Nephron progenitor cell (in vitro differentiated cells): ENCODE measurements around the gene FAM228B.
"Not testable (repeated sequence)": the region's sequence is repeated elsewhere in the genome, so short reads cannot be mapped to it uniquely, and the experiment has no call there.

Experiments
- DNase-seq: peaks from one replicate; pipeline ENCODE4 v3.0.0; 2021
- H3K27ac Mint-ChIP-seq: 2 replicates; pipeline ENCODE4 v1.8.0; 2021; ENCODE audit warnings: mild to moderate bottlenecking, moderate library complexity, mixed read lengths
- H3K27me3 Mint-ChIP-seq: 2 replicates; pipeline ENCODE4 v1.8.0; 2021; ENCODE audit warnings: mild to moderate bottlenecking, low read depth, mixed read lengths; ENCODE audit not compliant: poor library complexity
- H3K36me3 Mint-ChIP-seq: 2 replicates; pipeline ENCODE4 v1.8.0; 2021; ENCODE audit warnings: low read depth, mixed read lengths
- H3K4me1 Mint-ChIP-seq: 2 replicates; pipeline ENCODE4 v1.8.0; 2021; ENCODE audit warnings: mixed read lengths
- H3K4me3 Mint-ChIP-seq: 2 replicates; pipeline ENCODE4 v1.8.0; 2021; ENCODE audit warnings: mild to moderate bottlenecking, moderate library complexity, mixed read lengths
- H3K9me3 Mint-ChIP-seq: 2 replicates; pipeline ENCODE4 v1.8.0; 2021; ENCODE audit warnings: mild to moderate bottlenecking, moderate library complexity, mixed read lengths
- TF ChIP-seq, protein P1 (sequence below): fragments of 200-600 bp; sonication (generic); IDR thresholded peaks from 2 replicates; pipeline ENCODE4 v1.5.0; 2021; ENCODE audit warnings: antibody characterized with exemption

Gene FAM228B

GRCh38 chr2:24084386-24085199 lies 38.7 kb upstream of the FAM228B start, which contains the start of gene TP53I3:
TP53I3 (minus strand) TSS chr2:24084834; CDS start chr2:24084326, 508 bp downstream.
- H3K4me1 Mint-ChIP-seq: peaks cover 32% of the 10 kb centered on the region
- H3K27ac Mint-ChIP-seq: peak within 1 kb of the TSS; percentile 98
- TF ChIP-seq, protein P1, sequence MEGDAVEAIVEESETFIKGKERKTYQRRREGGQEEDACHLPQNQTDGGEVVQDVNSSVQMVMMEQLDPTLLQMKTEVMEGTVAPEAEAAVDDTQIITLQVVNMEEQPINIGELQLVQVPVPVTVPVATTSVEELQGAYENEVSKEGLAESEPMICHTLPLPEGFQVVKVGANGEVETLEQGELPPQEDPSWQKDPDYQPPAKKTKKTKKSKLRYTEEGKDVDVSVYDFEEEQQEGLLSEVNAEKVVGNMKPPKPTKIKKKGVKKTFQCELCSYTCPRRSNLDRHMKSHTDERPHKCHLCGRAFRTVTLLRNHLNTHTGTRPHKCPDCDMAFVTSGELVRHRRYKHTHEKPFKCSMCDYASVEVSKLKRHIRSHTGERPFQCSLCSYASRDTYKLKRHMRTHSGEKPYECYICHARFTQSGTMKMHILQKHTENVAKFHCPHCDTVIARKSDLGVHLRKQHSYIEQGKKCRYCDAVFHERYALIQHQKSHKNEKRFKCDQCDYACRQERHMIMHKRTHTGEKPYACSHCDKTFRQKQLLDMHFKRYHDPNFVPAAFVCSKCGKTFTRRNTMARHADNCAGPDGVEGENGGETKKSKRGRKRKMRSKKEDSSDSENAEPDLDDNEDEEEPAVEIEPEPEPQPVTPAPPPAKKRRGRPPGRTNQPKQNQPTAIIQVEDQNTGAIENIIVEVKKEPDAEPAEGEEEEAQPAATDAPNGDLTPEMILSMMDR: peak; percentile 97
- H3K36me3 Mint-ChIP-seq: peaks cover 34% of the 10 kb centered on the region
- peak within 1 kb of the TSS; percentile 91 for H3K4me3 Mint-ChIP-seq
- DNase-seq: peak; percentile 95
- no peaks in the 10 kb centered on the region for H3K9me3 Mint-ChIP-seq
- no peaks in the 10 kb centered on the region for H3K27me3 Mint-ChIP-seq

- peaks cover 32% of the 10 kb centered on the region for H3K4me1 Mint-ChIP-seq
- peak overlapping the region; percentile 91 for H3K4me3 Mint-ChIP-seq
- peaks cover 29% of the 10 kb centered on the region for H3K36me3 Mint-ChIP-seq
- TF ChIP-seq, protein P1: no peak
- DNase-seq: no peak
- no peaks in the 10 kb centered on the region for H3K9me3 Mint-ChIP-seq
- no peaks in the 10 kb centered on the region for H3K27me3 Mint-ChIP-seq
- no peak overlapping the region for H3K27ac Mint-ChIP-seq
These were observed 38.1 kb upstream of the FAM228B start for GRCh38 chr2:24085200-24085489.

GRCh38 chr2:24086241-24086640 lies 37.0 kb upstream of the FAM228B start:
- Mint-ChIP-seq H3K27ac (no peak overlapping the region), H3K9me3 (peaks cover 5% of the 10 kb centered on the region), H3K4me3 (no peak overlapping the region), H3K27me3 (no peaks in the 10 kb centered on the region), H3K36me3 (peaks cover 29% of the 10 kb centered on the region), H3K4me1 (peaks cover 32% of the 10 kb centered on the region)
- TF ChIP-seq, protein P1: no peak
- DNase-seq: no peak

- H3K36me3 Mint-ChIP-seq: peaks cover 24% of the 10 kb centered on the region
These were observed 36.2 kb upstream of the FAM228B start for GRCh38 chr2:24087032-24087431.

GRCh38 chr2:24088821-24089359 lies 34.4 kb upstream of the FAM228B start:
- peaks cover 29% of the 10 kb centered on the region for H3K36me3 Mint-ChIP-seq
- no peak overlapping the region for H3K4me3 Mint-ChIP-seq
- peaks cover 13% of the 10 kb centered on the region for H3K4me1 Mint-ChIP-seq
- DNase-seq: no peak
- H3K27ac Mint-ChIP-seq: no peak overlapping the region
- peaks cover 8% of the 10 kb centered on the region for H3K9me3 Mint-ChIP-seq
- TF ChIP-seq, protein P1: no peak
- H3K27me3 Mint-ChIP-seq: no peaks in the 10 kb centered on the region

More at GRCh38 chr2:24087032-24087431, 36.2 kb upstream of the FAM228B start:
- Mint-ChIP-seq H3K27me3 (no peaks in the 10 kb centered on the region), H3K4me1 (peaks cover 31% of the 10 kb centered on the region), H3K27ac (no peak overlapping the region), H3K9me3 (peaks cover 5% of the 10 kb centered on the region), H3K4me3 (no peak overlapping the region)
- TF ChIP-seq, protein P1: no peak
- no peak for DNase-seq

DNA sequence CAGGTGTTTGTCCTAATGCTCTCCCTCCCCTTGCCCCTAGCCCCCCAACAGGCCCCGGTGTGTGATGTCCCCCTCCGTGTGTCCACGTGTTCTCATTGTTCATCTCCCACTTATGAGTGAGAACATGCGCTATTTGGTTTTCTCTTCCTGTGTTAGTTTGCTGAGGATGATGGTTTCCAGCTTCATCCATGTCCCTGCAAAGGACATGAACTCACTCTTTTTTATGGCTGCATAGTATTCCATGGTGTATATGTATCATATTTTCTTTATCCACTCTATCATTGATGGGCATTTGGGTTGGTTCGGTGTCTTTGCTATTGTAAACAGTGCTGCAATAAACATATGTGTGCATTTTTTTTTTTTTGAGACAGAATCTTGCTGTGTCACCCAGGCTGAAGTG lies 30.0 kb upstream of the FAM228B start:
- not testable (repeated sequence) for DNase-seq

GRCh38 chr2:24095171-24095677 lies 28.0 kb upstream of the FAM228B start:
- not testable (repeated sequence) for DNase-seq, H3K27ac Mint-ChIP-seq, H3K4me3 Mint-ChIP-seq, H3K27me3 Mint-ChIP-seq, H3K4me1 Mint-ChIP-seq
- peaks cover 76% of the 10 kb centered on the region for H3K36me3 Mint-ChIP-seq
- peaks cover 60% of the 10 kb centered on the region for H3K9me3 Mint-ChIP-seq

More for the DNA sequence above, 30.0 kb upstream of the FAM228B start:
- H3K4me1 Mint-ChIP-seq, H3K27ac Mint-ChIP-seq, H3K4me3 Mint-ChIP-seq, H3K27me3 Mint-ChIP-seq: not testable (repeated sequence)
- H3K36me3 Mint-ChIP-seq: peaks cover 70% of the 10 kb centered on the region
- H3K9me3 Mint-ChIP-seq: peaks cover 40% of the 10 kb centered on the region

- not testable (repeated sequence) for H3K27ac Mint-ChIP-seq, H3K4me1 Mint-ChIP-seq, H3K27me3 Mint-ChIP-seq, DNase-seq, H3K4me3 Mint-ChIP-seq
- peaks cover 73% of the 10 kb centered on the region for H3K9me3 Mint-ChIP-seq
- peaks cover 73% of the 10 kb centered on the region for H3K36me3 Mint-ChIP-seq
These were observed 22.5 kb upstream of the FAM228B start for GRCh38 chr2:24100732-24101131.
